Lower leg skin (tissue), 3 donors: ENCODE data around the gene CNKSR3.

ENCODE experiments used
- CTCF ChIP-seq, 3 donors: fragments of 450-650 bp; IDR thresholded peaks; one replicate each; pipeline ENCODE4 v1.5.1; 2016; ENCODE audit warnings: antibody characterized with exemption in 3 of 3, mild to moderate bottlenecking in 3 of 3, moderate library complexity in 2 of 3
- POLR2A ChIP-seq, 2 donors: fragments of 450-650 bp; IDR thresholded peaks; one replicate each; pipeline ENCODE4 v1.6.1; 2016 to 2017; ENCODE audit warnings: antibody characterized with exemption in 2 of 2, mild to moderate bottlenecking in 1 of 2, moderate library complexity in 1 of 2

GRCh38 chr6:154506582-154506981 lies 3.9 kb downstream of the CNKSR3 start:
- TF ChIP-seq CTCF (IDR thresholded peaks at IDR 0.05) (no peak), POLR2A (IDR thresholded peaks at IDR 0.05) (no peak)
